Measurements from ENCODE around the gene SMCO3. TPM values are rescaled to one million over a fixed set of nuclear protein-coding genes. Genes with fewer than 3 reads are reported as not detected.

SMCO3 gene
- polyA plus RNA-seq, 2 of the 4 experiments (the other 2 are of a cell fraction), result 0.06 TPM; not detected in 1

DNA sequence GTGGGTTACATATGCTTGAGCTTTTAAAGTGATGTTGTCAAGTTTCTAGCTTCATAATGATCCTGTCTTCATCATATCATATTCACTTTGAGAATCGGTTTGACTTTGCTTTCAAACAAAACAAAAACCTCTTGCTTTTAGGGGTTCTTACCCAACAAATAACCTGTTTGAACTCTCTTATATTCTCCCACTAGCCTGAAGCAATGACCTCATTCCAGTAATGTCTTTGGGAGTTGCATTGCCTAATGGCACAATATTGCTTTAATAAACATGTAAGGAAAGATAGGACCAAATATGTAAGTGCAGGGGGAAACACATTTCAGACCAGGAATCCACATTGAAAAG is 38.4 kb downstream of the SMCO3 start:
- no peak for DNase-seq (ENCODE audit: low read depth in 1 of 2, low spot score in 1 of 2)
- WGBS (ENCODE audit: missing lambda C conversion rate), result 2% methylated on average over 1 of the region's 1 CpG
- Histone ChIP-seq H3K4me3 (peak overlapping the region; percentile 78), H3K4me2 (peak overlapping the region; percentile 79), H3K27ac (peak overlapping the region; percentile 83 to 94), H3K9me3 (no peaks in the 10 kb centered on the region), H3K4me1 (peaks cover 26% of the 10 kb centered on the region)
- no peak for ATAC-seq
- FAIRE-seq, result no peak
- no peak for TF ChIP-seq EHMT2 (IDR thresholded peaks at IDR 0.05; ENCODE audit: low read depth)
- peak in 1 of 2 experiments; percentile 2; a peak in 1 of 4 replicates for TF ChIP-seq CEBPB (IDR thresholded peaks at IDR 0.05)
- TF ChIP-seq, protein P1, sequence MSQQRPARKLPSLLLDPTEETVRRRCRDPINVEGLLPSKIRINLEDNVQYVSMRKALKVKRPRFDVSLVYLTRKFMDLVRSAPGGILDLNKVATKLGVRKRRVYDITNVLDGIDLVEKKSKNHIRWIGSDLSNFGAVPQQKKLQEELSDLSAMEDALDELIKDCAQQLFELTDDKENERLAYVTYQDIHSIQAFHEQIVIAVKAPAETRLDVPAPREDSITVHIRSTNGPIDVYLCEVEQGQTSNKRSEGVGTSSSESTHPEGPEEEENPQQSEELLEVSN (IDR thresholded peaks at IDR 0.05; ENCODE audit: borderline replicate concordance, low read depth), result no peak
- ChIA-PET POLR2A (interaction anchor here (0.9 to 3.9 kb wide), 5 partner anchors 12 to 220 kb away, joined by 3 to 44 read pairs (median 8); partner anchors contain the start of genes C12orf60 and WBP11), CTCF (interaction anchor here (0.9 to 5.9 kb wide), 5 partner anchors 14 to 221 kb away, joined by 3 to 28 read pairs (median 4); no protein-coding TSS in a partner anchor)

DNA sequence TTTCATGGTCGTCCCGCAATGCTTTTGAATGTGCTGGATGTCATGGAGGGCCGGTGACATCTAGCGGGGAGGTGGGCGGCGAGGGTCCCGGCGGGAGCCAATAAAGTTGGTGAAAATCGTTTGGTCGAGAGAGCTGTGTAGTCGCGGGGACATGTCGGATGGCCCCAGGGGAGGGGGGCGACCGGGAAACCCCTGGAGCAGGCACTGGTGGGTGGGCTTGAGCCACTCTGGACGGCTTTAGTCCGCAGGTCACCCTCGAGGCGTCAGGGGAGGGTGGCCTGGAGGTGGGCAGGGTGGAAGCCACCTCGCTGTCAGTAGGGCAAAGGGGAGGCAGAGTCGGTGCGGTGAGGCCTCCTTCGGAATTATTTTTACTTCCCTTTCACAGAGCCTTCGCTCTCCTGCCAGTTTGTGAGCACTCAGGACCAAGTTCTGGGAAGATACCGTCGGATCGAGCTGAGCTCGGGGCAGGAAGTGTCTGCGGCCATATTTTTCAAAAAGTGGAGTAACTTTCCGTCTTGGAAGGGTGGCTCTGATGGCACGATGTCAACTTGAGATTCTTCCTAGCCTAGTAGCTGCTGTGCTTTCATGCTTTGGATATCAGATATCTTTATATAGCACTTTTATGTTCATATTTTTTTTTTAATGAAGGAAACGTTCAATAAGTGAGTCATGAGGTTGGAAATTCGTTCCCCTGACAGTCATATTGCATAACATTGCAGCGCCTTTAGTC is 38.9 kb downstream of the SMCO3 start:
- FAIRE-seq (no peak), ATAC-seq (peak; percentile 21 to 37; a peak in 4 of 6 replicates), DNase-seq (ENCODE audit: low read depth in 1 of 2, low spot score in 1 of 2) (peak; percentile 33 to 36)
- TF ChIP-seq ZC3H11A (IDR thresholded peaks at IDR 0.05) (0 out of 2 replicates have a peak, but pooled peaks have one; percentile 2), POLR2A (IDR thresholded peaks at IDR 0.05; ENCODE audit: low read length) (peak; percentile 35; the same call in 1 of the 2 replicates), FOSL2 (IDR thresholded peaks at IDR 0.05) (no peak), FOSL2 (CRISPR knock-in tag; IDR thresholded peaks at IDR 0.05) (peak; percentile 62), EHF (CRISPR knock-in tag; IDR thresholded peaks at IDR 0.05) (no peak), MAFK (IDR thresholded peaks at IDR 0.05; ENCODE audit: partially characterized antibody) (no peak), EP300 (IDR thresholded peaks at IDR 0.05) (no peak), CEBPB (IDR thresholded peaks at IDR 0.05) (peak; percentile 77 to 84), ESRRA (IDR thresholded peaks at IDR 0.05; ENCODE audit: borderline replicate concordance, low read length) (no peak)
- TF ChIP-seq, protein P2, sequence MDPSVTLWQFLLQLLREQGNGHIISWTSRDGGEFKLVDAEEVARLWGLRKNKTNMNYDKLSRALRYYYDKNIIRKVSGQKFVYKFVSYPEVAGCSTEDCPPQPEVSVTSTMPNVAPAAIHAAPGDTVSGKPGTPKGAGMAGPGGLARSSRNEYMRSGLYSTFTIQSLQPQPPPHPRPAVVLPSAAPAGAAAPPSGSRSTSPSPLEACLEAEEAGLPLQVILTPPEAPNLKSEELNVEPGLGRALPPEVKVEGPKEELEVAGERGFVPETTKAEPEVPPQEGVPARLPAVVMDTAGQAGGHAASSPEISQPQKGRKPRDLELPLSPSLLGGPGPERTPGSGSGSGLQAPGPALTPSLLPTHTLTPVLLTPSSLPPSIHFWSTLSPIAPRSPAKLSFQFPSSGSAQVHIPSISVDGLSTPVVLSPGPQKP (IDR thresholded peaks at IDR 0.05; ENCODE audit: low read depth, low read length), result no peak
- ChIA-PET CTCF (interaction anchor here (0.6 to 5.9 kb wide), 6 partner anchors 15 to 494 kb away, joined by 3 to 28 read pairs (median 4); no protein-coding TSS in a partner anchor), POLR2A (interaction anchor here (0.7 to 3.9 kb wide), 11 partner anchors 9 to 545 kb away, joined by 3 to 44 read pairs (median 4); partner anchors contain the start of genes C12orf60 and WBP11)
- H3K27ac ChIP-seq, result peak overlapping the region; percentile 83 to 94
- H3K9me3 ChIP-seq, result no peaks in the 10 kb centered on the region
- under 1% methylated on average over 32 of the region's 34 CpGs for WGBS (ENCODE audit: missing lambda C conversion rate)
- H3K4me3 ChIP-seq, result peak overlapping the region; percentile 78
- H3K4me2 ChIP-seq, result peak overlapping the region; percentile 79
- H3K4me1 ChIP-seq, result peaks cover 26% of the 10 kb centered on the region

DNA sequence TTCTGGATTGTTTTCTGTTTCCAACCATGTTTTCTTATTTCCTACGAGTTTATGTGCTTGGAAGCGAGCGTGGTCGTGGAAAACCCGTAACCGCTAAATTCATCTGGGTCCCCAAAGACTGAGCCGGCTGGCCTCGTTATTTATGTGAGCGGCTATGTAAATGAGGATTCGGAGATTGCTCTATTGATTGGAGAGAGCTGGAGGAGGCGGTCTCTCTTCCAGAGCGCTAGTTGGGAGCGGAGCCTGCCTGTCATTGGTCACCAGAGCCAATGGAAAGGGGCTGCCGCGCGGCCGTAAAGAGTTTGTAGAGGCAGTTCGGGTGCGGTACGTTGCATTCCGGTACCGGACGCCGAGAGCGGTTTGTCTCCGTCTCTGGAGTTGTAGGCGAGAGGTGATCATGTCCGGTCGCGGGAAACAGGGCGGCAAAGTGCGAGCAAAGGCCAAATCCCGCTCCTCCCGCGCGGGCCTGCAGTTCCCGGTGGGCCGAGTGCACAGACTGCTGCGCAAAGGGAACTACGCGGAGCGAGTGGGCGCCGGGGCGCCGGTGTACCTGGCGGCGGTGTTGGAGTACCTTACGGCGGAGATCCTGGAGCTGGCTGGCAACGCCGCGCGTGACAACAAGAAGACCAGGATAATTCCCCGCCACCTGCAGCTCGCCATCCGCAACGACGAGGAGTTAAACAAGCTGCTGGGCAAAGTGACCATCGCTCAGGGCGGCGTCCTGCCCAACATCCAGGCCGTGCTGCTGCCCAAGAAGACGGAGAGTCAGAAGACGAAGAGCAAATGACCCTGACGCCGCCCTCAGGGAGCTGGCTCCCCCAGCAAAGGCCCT is 39.7 kb downstream of the SMCO3 start:
- peak; percentile 68 to 85 for ATAC-seq
- peak overlapping the region; percentile 79 for H3K4me2 ChIP-seq
- POLR2A ChIA-PET, result interaction anchor here (1.0 to 3.9 kb wide), 10 partner anchors 8 to 221 kb away, joined by 3 to 44 read pairs (median 4); partner anchors contain the start of genes C12orf60 and WBP11
- H3K4me3 ChIP-seq, result peak overlapping the region; percentile 78
- WGBS (ENCODE audit: missing lambda C conversion rate), result 3% methylated on average over 44 of the region's 67 CpGs
- CTCF ChIA-PET, result interaction anchor here (0.7 to 5.9 kb wide), 8 partner anchors 10 to 495 kb away, joined by 3 to 28 read pairs (median 4); partner anchors contain the start of gene RERG
- H3K9me3 ChIP-seq, result no peaks in the 10 kb centered on the region
- H3K27ac ChIP-seq, result peak overlapping the region; percentile 83 to 94
- H3K4me1 ChIP-seq, result peaks cover 26% of the 10 kb centered on the region
- no peak for FAIRE-seq
- peak; percentile 97 to 98 for DNase-seq (ENCODE audit: low read depth in 1 of 2, low spot score in 1 of 2)
- TF ChIP-seq, protein P3, sequence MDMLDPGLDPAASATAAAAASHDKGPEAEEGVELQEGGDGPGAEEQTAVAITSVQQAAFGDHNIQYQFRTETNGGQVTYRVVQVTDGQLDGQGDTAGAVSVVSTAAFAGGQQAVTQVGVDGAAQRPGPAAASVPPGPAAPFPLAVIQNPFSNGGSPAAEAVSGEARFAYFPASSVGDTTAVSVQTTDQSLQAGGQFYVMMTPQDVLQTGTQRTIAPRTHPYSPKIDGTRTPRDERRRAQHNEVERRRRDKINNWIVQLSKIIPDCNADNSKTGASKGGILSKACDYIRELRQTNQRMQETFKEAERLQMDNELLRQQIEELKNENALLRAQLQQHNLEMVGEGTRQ (IDR thresholded peaks at IDR 0.05), result no peak
- TF ChIP-seq ZC3H11A (IDR thresholded peaks at IDR 0.05) (0 out of 2 replicates have a peak, but pooled peaks have one; percentile 1), FOSB (CRISPR knock-in tag; IDR thresholded peaks at IDR 0.05) (no peak), JUN (IDR thresholded peaks at IDR 0.05) (peak; percentile 64 to 78; a peak in 4 of 5 replicates), CHD4 (IDR thresholded peaks at IDR 0.05; ENCODE audit: borderline replicate concordance) (no peak), RFX5 (IDR thresholded peaks at IDR 0.05) (peak; percentile 19; the same call in 1 of the 2 replicates), POLR2A (IDR thresholded peaks at IDR 0.05; ENCODE audit: low read length) (peak; percentile 97), GATA3 (IDR thresholded peaks at IDR 0.05; ENCODE audit: borderline replicate concordance) (peak; percentile 42; the same call in 1 of the 2 replicates)
- TF ChIP-seq, protein P4, sequence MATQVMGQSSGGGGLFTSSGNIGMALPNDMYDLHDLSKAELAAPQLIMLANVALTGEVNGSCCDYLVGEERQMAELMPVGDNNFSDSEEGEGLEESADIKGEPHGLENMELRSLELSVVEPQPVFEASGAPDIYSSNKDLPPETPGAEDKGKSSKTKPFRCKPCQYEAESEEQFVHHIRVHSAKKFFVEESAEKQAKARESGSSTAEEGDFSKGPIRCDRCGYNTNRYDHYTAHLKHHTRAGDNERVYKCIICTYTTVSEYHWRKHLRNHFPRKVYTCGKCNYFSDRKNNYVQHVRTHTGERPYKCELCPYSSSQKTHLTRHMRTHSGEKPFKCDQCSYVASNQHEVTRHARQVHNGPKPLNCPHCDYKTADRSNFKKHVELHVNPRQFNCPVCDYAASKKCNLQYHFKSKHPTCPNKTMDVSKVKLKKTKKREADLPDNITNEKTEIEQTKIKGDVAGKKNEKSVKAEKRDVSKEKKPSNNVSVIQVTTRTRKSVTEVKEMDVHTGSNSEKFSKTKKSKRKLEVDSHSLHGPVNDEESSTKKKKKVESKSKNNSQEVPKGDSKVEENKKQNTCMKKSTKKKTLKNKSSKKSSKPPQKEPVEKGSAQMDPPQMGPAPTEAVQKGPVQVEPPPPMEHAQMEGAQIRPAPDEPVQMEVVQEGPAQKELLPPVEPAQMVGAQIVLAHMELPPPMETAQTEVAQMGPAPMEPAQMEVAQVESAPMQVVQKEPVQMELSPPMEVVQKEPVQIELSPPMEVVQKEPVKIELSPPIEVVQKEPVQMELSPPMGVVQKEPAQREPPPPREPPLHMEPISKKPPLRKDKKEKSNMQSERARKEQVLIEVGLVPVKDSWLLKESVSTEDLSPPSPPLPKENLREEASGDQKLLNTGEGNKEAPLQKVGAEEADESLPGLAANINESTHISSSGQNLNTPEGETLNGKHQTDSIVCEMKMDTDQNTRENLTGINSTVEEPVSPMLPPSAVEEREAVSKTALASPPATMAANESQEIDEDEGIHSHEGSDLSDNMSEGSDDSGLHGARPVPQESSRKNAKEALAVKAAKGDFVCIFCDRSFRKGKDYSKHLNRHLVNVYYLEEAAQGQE (IDR thresholded peaks at IDR 0.05), result peak; percentile 46; the same call in 1 of the 2 replicates
- TF ChIP-seq, protein P1 (IDR thresholded peaks at IDR 0.05; ENCODE audit: borderline replicate concordance, low read depth), result 0 out of 2 replicates have a peak, but pooled peaks have one; percentile 59
- TF ChIP-seq, protein P5, sequence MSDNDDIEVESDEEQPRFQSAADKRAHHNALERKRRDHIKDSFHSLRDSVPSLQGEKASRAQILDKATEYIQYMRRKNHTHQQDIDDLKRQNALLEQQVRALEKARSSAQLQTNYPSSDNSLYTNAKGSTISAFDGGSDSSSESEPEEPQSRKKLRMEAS (IDR thresholded peaks at IDR 0.05), result peak; percentile 54; the same call in 1 of the 2 replicates

All from A549 (cell line).